ENCODE data around the gene PLRG1.

Gene PLRG1

GRCh38 chr4:154573190-154573870, 23.1 kb upstream of the PLRG1 start:
- no peak for TF ChIP-seq CTCF (IDR thresholded peaks at IDR 0.05; ENCODE audit: insufficient read depth, missing control alignments)
- DNase-seq (ENCODE audit: insufficient read length, low spot score) (no peak), FAIRE-seq (no peak)

GRCh38 chr4:154569584-154569983, 19.4 kb upstream of the PLRG1 start:
- FAIRE-seq: no peak
- TF ChIP-seq CTCF (IDR thresholded peaks at IDR 0.05; ENCODE audit: insufficient read depth, missing control alignments): no peak

GRCh38 chr4:154569028-154569427, 18.8 kb upstream of the PLRG1 start:
- no peak for DNase-seq (ENCODE audit: insufficient read length, low spot score)
- no peak for TF ChIP-seq CTCF (IDR thresholded peaks at IDR 0.05; ENCODE audit: insufficient read depth, missing control alignments)
- FAIRE-seq: no peak

More at GRCh38 chr4:154569584-154569983, 19.4 kb upstream of the PLRG1 start:
- no peak for DNase-seq (ENCODE audit: insufficient read length, low spot score)

- no peak for FAIRE-seq
- DNase-seq (ENCODE audit: insufficient read length, low spot score): no peak
- no peak for TF ChIP-seq CTCF (IDR thresholded peaks at IDR 0.05; ENCODE audit: insufficient read depth, missing control alignments)
Measured at GRCh38 chr4:154566639-154567204, 16.5 kb upstream of the PLRG1 start.

GRCh38 chr4:154565704-154566103, 15.5 kb upstream of the PLRG1 start:
- FAIRE-seq: no peak
- no peak for TF ChIP-seq CTCF (IDR thresholded peaks at IDR 0.05; ENCODE audit: insufficient read depth, missing control alignments)
- no peak for DNase-seq (ENCODE audit: insufficient read length, low spot score)

GRCh38 chr4:154564311-154564710, 14.1 kb upstream of the PLRG1 start:
- TF ChIP-seq CTCF (IDR thresholded peaks at IDR 0.05; ENCODE audit: insufficient read depth, missing control alignments): no peak
- DNase-seq (ENCODE audit: insufficient read length, low spot score) (no peak), FAIRE-seq (no peak)

- FAIRE-seq (no peak), DNase-seq (ENCODE audit: insufficient read length, low spot score) (no peak)
- no peak for TF ChIP-seq CTCF (IDR thresholded peaks at IDR 0.05; ENCODE audit: insufficient read depth, missing control alignments)
Measured at GRCh38 chr4:154562697-154563254, 12.6 kb upstream of the PLRG1 start, which contains the start of gene FGB. FGB (plus strand) TSS chr4:154563011; CDS start chr4:154563019, 8 bp downstream.
